GM19193 (cell line): ENCODE measurements around the gene TMEM26.

Experiments used
- POLR2A ChIP-seq: IDR thresholded peaks from 4 replicates; pipeline ENCODE4 v1.6.1; 2011; ENCODE audit not compliant: insufficient read depth, insufficient read length; ENCODE audit errors: extremely low read depth

The TMEM26 gene

GRCh38 chr10:61465901-61466632, 12.9 kb upstream of the TMEM26 start:
- no peak for TF ChIP-seq POLR2A

GRCh38 chr10:61465171-61465496, 12.0 kb upstream of the TMEM26 start:
- no peak for TF ChIP-seq POLR2A

GRCh38 chr10:61464461-61465170, 11.4 kb upstream of the TMEM26 start:
- no peak for TF ChIP-seq POLR2A

GRCh38 chr10:61463035-61463909, 10.1 kb upstream of the TMEM26 start:
- TF ChIP-seq POLR2A = no peak

- no peak for TF ChIP-seq POLR2A
Measured at GRCh38 chr10:61460835-61461234, 7.7 kb upstream of the TMEM26 start.

- TF ChIP-seq POLR2A = no peak
Measured at GRCh38 chr10:61458031-61458430, 4.8 kb upstream of the TMEM26 start.

- TF ChIP-seq POLR2A = no peak
Measured at GRCh38 chr10:61456095-61456789, 3.1 kb upstream of the TMEM26 start.

GRCh38 chr10:61455656-61456055, 2.5 kb upstream of the TMEM26 start:
- no peak for TF ChIP-seq POLR2A

- no peak for TF ChIP-seq POLR2A
Measured at GRCh38 chr10:61454541-61454940, 1.4 kb upstream of the TMEM26 start.

GRCh38 chr10:61452151-61452651, 980 bp downstream of the TMEM26 start:
- no peak for TF ChIP-seq POLR2A

GRCh38 chr10:61451357-61451756, 1.8 kb downstream of the TMEM26 start:
- no peak for TF ChIP-seq POLR2A

GRCh38 chr10:61448841-61449600, 4.2 kb downstream of the TMEM26 start:
- no peak for TF ChIP-seq POLR2A

GRCh38 chr10:61448091-61448490, 5.1 kb downstream of the TMEM26 start:
- no peak for TF ChIP-seq POLR2A

GRCh38 chr10:61439058-61439609, 14.0 kb downstream of the TMEM26 start:
- TF ChIP-seq POLR2A = no peak
